Prostate gland (tissue), 2 donors: ENCODE measurements around the gene TCERG1L.

Source experiments
- CTCF ChIP-seq, 4 experiments: fragments of 200-600 bp in 2 of 4; fragments of 450-650 bp in 2 of 4; sonication (generic) in 2 of 4; IDR thresholded peaks; 1 replicate in 3 of 4; 2 replicates in 1 of 4; pipeline ENCODE4 v1.5.1; 2016 to 2019; ENCODE audit warnings: antibody characterized with exemption in 4 of 4, mild to moderate bottlenecking in 2 of 4, moderate library complexity in 2 of 4
- POLR2A ChIP-seq: fragments of 450-650 bp; IDR thresholded peaks from one replicate; pipeline ENCODE4 v1.6.1; 2016; ENCODE audit warnings: antibody characterized with exemption, mild to moderate bottlenecking

GRCh38 chr10:131125511-131126225 is 185.9 kb downstream of the TCERG1L start:
- TF ChIP-seq CTCF (IDR thresholded peaks at IDR 0.05) = no peak
- TF ChIP-seq POLR2A = no peak
